HL-60 (cell line): ENCODE results near the gene DNAJA4.

Experiments used
- DNase-seq, 2 experiments: peaks; one replicate each; pipeline ENCODE4 v3.0.0-alpha.2; 2010 to 2020; ENCODE audit warnings: low read depth in 1 of 2, low spot score in 1 of 2
- H3K27ac ChIP-seq: fragments of 250-450 bp; sonication (Bioruptor Pico); replicated peaks from 2 replicates; pipeline ENCODE4 v1.5.1; 2020; ENCODE audit warnings: mild to moderate bottlenecking, moderate library complexity
- H3K27me3 ChIP-seq: fragments of 250-450 bp; sonication (Bioruptor Pico); 2 replicates; pipeline ENCODE4 v1.5.1; 2021; ENCODE audit warnings: mild to moderate bottlenecking, moderate library complexity; ENCODE audit not compliant: insufficient read depth, poor library complexity, severe bottlenecking
- H3K4me3 ChIP-seq: replicated peaks from 2 replicates; pipeline ENCODE4 v1.5.1; 2011; ENCODE audit warnings: mild to moderate bottlenecking, control low read depth, low read length; ENCODE audit not compliant: insufficient read depth
- CTCF ChIP-seq: IDR thresholded peaks from one replicate; pipeline ENCODE4 v1.5.1; 2011; ENCODE audit warnings: low read length, control low read depth, inconsistent platforms; ENCODE audit not compliant: insufficient read depth
- GABPA ChIP-seq: IDR thresholded peaks from 2 replicates; pipeline ENCODE4 v1.6.1; 2012; ENCODE audit warnings: low read depth
- POLR2AphosphoS5 ChIP-seq: IDR thresholded peaks from 2 replicates; pipeline ENCODE4 v1.6.1; 2012; ENCODE audit warnings: low read depth
- REST ChIP-seq: IDR thresholded peaks from 2 replicates; pipeline ENCODE4 v1.6.1; 2012; ENCODE audit warnings: low read depth; ENCODE audit not compliant: insufficient replicate concordance
- SPI1 ChIP-seq: IDR thresholded peaks from 2 replicates; pipeline ENCODE4 v1.6.1; 2012; ENCODE audit warnings: low read depth, mild to moderate bottlenecking, borderline replicate concordance

The DNAJA4 gene

GRCh38 chr15:78256044-78256437 lies 8.3 kb upstream of the DNAJA4 start:
- Histone ChIP-seq H3K27ac (no peak overlapping the region), H3K27me3 (no peaks in the 10 kb centered on the region), H3K4me3 (no peak overlapping the region)
- no peak for TF ChIP-seq GABPA
- DNase-seq, result no peak

- H3K27me3 ChIP-seq, result no peaks in the 10 kb centered on the region
- TF ChIP-seq POLR2AphosphoS5 (no peak), GABPA (no peak), REST (no peak), CTCF (no peak), SPI1 (no peak)
- H3K27ac ChIP-seq, result no peak overlapping the region
- no peak overlapping the region for H3K4me3 ChIP-seq
- no peak for DNase-seq
These were observed 6.7 kb upstream of the DNAJA4 start for GRCh38 chr15:78257681-78258080.

GRCh38 chr15:78259232-78259631 lies 5.1 kb upstream of the DNAJA4 start:
- no peak overlapping the region for H3K27ac ChIP-seq
- no peaks in the 10 kb centered on the region for H3K27me3 ChIP-seq
- no peak for TF ChIP-seq REST
- TF ChIP-seq POLR2AphosphoS5, result no peak
- no peak for TF ChIP-seq GABPA
- no peak for TF ChIP-seq CTCF
- TF ChIP-seq SPI1, result no peak
- no peak overlapping the region for H3K4me3 ChIP-seq
- no peak for DNase-seq

- TF ChIP-seq GABPA (no peak), REST (no peak), CTCF (no peak), SPI1 (no peak), POLR2AphosphoS5 (no peak)
- H3K4me3 ChIP-seq, result no peak overlapping the region
- no peak for DNase-seq
- no peak overlapping the region for H3K27ac ChIP-seq
- H3K27me3 ChIP-seq, result no peaks in the 10 kb centered on the region
These were observed 3.9 kb upstream of the DNAJA4 start for GRCh38 chr15:78260489-78260888.
